ENCODE data around the gene VIPR1.
"Not testable (repeated sequence)": the region's sequence is repeated elsewhere in the genome, so short reads cannot be mapped to it uniquely, and the experiment has no call there.

Gene VIPR1

DNA sequence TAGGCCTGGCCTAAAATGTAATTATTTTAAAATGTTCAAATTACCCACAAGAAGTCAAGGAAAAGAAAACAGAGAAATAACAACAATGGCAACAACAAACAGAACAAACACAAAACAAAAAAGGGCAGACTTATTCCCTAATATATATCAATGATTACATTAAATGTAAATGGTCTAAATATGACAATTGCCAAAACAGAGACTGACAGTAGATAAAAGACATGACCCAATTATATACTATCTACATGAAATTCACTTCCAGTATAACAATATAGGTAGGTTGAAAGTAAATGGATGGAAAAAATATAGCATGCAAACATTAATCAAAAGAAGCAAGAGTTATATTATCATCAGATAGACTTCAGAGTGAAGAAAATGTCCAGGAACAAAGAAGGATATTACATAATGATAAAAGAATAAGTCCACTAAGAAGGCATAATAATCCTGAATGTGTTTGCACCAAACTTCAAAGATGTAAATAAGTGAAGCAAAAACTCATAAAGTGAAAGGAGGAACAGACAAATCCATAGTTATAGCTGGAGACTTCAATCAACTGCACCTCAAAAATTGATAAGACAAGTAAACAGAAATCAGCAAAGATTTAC lies 72.8 kb downstream of the VIPR1 start:
- DNase-seq (no peak), ATAC-seq (replicated peaks) (no peak)
- Mint-ChIP-seq H3K4me3 (no peak overlapping the region), H3K9me3 (peaks cover 3 to 14% of the 10 kb centered on the region in 2 donors), H3K27me3 (no peaks in the 10 kb centered on the region), H3K4me1 (peaks cover 14 to 16% of the 10 kb centered on the region in 2 donors), H3K36me3 (peaks cover 42 to 55% of the 10 kb centered on the region in 2 donors), H3K27ac (no peak overlapping the region)

DNA sequence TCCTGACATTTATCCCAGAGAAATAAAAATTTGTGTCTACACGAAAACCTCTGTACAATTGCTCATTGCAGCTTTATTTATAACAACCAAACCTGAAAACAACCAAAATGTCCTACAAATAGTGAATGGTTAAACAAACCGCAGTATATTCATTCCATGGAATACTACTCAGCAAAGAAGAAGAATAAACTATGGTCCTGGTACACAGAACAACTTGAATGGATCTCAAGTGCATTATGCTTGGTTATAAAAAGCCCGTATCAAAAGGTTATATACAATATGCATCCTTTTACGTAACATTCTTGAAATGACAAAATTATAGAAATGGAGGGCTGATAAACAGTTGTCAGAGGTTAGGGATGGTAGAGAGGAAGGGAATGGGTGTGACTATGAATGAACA lies 75.6 kb downstream of the VIPR1 start:
- peaks cover 27 to 37% of the 10 kb centered on the region in 2 donors for H3K4me1 Mint-ChIP-seq

DNA sequence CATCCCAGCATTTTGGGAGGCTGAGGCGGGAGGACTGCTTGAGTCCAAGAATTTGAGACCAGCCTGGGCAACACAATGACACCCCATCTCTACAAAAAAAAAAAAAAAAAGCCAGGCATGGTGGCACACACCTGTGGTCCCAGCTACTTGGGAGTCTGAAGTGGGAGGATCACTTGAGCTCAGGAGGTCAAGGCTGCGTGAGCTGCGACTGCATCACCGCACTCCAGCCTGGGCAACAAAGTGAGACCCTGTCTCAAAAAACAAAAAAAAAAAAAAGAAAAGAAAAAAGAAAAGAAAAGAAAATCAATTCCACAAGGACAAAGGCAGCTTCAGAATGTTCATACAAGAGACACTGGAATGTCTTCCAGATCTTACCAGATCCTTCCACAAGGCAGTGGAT lies 76.9 kb downstream of the VIPR1 start:
- DNase-seq; ATAC-seq (replicated peaks); H3K4me3 Mint-ChIP-seq; H3K27ac Mint-ChIP-seq; H3K9me3 Mint-ChIP-seq; H3K27me3 Mint-ChIP-seq: not testable (repeated sequence)
- H3K4me1 Mint-ChIP-seq, result peaks cover 30 to 40% of the 10 kb centered on the region in 2 donors
- H3K36me3 Mint-ChIP-seq, result peaks cover 23 to 36% of the 10 kb centered on the region in 2 donors

More for the DNA sequence above, 75.6 kb downstream of the VIPR1 start:
- no peaks in the 10 kb centered on the region for H3K27me3 Mint-ChIP-seq
- DNase-seq, result no peak
- ATAC-seq (replicated peaks), result no peak
- no peak overlapping the region for H3K4me3 Mint-ChIP-seq
- no peak overlapping the region for H3K27ac Mint-ChIP-seq
- H3K9me3 Mint-ChIP-seq, result peaks cover 3 to 12% of the 10 kb centered on the region in 2 donors
- peaks cover 36 to 44% of the 10 kb centered on the region in 2 donors for H3K36me3 Mint-ChIP-seq

DNA sequence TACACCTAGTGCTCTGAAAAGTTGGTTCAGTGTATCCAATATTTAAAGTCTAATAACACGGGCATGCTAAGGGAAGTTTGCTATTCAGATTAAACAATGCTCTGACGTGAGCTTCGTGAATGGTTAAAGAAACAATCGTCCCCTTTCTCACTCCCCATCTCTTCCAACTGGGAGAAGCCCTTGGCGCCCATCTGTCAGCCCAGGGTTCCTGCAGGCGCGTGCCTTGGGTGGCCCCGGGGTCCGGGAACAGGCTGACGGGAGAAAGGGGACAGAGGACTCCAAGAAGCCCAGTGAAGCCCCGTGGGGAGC lies 78.9 kb downstream of the VIPR1 start:
- Mint-ChIP-seq H3K27ac (peak overlapping the region; percentile 83), H3K27me3 (no peaks in the 10 kb centered on the region), H3K36me3 (peaks cover 11 to 26% of the 10 kb centered on the region in 2 donors), H3K4me3 (peak overlapping the region; percentile 95 to 97), H3K9me3 (peaks cover 0 to 4% of the 10 kb centered on the region in 2 donors), H3K4me1 (peaks cover 28 to 40% of the 10 kb centered on the region in 2 donors)
- DNase-seq (no peak), ATAC-seq (replicated peaks) (peak; percentile 1 to 7)

DNA sequence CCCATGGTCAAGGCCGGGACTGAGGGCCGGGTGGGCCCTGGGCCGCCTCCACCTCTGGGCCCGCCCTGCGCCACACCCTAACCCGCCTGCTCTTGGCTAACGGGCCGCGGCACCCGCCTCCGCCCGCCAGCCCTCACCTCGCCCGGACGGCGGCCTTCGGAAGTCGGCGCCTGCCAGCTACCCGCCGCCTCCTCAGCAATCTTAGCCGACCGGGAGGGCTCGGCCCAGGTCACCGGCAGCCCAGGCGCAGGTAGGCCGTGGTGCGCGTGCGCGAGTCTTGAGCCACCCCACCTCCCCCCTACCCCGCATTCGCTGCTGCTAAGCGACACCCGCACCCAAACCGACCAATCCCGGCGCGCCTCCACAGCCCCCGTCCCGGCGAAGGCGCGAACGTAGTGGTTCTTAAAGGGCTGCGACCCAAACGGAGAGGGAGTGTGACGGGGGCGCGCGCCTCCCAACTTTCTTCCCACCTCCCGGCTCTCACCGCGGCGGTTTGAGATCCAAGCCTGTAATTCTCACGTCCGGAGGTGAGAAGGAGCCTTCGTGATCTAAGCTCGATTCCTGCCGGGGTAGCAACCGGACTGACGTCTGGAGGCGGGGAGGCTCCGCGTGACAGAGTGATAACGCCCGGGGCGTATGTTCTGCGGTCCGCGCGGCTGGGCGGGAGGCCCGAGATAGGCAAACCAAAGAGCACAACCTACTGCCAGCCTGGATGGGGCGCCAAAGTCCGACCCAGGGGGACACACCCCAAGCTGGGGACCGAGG lies 79.4 kb downstream of the VIPR1 start, which contains the start of gene SEC22C:
Gene SEC22C, minus strand, starts transcription at position 259 of the 765 bp plus-strand sequence. CDS start 12,921 bp downstream, outside the sequence.
- Mint-ChIP-seq H3K27me3 (no peaks in the 10 kb centered on the region), H3K27ac (peak within 1 kb of the TSS; percentile 99), H3K4me1 (peaks cover 28 to 40% of the 10 kb centered on the region in 2 donors), H3K4me3 (peak within 1 kb of the TSS; percentile 95 to 97), H3K36me3 (peaks cover 9 to 30% of the 10 kb centered on the region in 2 donors), H3K9me3 (peaks cover 0 to 4% of the 10 kb centered on the region in 2 donors)
- ATAC-seq (replicated peaks), result peak; percentile 90 to 93
- DNase-seq, result peak; percentile 93

DNA sequence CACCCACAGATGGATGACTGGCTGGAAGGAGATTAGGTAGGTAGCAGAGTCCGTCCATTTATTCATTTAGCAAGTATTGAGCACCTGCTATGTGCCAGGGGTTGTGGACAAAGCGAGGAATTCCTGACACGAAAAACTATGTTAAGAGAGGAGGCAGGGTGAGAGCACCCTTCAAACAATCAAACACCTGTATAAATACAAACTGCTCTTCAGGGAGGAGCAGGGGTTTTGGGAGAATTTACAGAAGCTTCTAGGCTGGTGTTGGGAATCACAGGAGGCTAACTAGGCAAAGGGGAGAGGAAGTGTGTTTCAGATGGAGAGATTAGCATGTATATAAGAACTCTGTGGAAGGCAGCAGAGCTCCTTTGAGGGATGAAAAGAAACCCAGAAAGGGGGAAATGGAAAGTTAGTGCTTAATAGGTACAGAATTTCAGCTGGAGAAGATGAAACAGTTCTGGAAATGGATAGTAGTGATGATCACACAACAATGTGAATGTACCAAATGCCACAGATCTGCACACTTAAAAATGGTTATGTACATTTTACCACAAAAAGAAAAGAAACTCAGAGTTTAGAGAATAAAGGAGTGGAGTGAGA lies 80.1 kb downstream of the VIPR1 start:
- H3K4me1 Mint-ChIP-seq, result peaks cover 28 to 40% of the 10 kb centered on the region in 2 donors
- H3K27ac Mint-ChIP-seq, result peak overlapping the region; percentile 99
- H3K36me3 Mint-ChIP-seq, result peaks cover 6 to 24% of the 10 kb centered on the region in 2 donors
- ATAC-seq (replicated peaks), result no peak
- H3K4me3 Mint-ChIP-seq, result peak overlapping the region; percentile 95 to 97
- peaks cover 0 to 4% of the 10 kb centered on the region in 2 donors for H3K9me3 Mint-ChIP-seq
- DNase-seq, result no peak
- H3K27me3 Mint-ChIP-seq, result no peaks in the 10 kb centered on the region

All from stimulated activated naive B cell treated with anti-CD40 and anti-IgM and Interleukin-4, amounts not matched to agents 10 μg/mL and 1 μg/mL and 100 μg/mL, for 72 hours (primary cell).